DMS53 (cell line): Measurements from ENCODE around the gene ANK3.

Experiments
- DNase-seq: peaks from one replicate; lab custom pipeline; 2025; lab: John Stamatoyannopoulos, UW

Gene ANK3

GRCh38 chr10:60343254-60343653 is 46.4 kb downstream of the ANK3 start:
- no peak for DNase-seq

GRCh38 chr10:60341969-60342368 is 47.7 kb downstream of the ANK3 start:
- no peak for DNase-seq

GRCh38 chr10:60340973-60341372 is 48.7 kb downstream of the ANK3 start:
- DNase-seq = no peak

GRCh38 chr10:60339757-60340156 is 49.9 kb downstream of the ANK3 start:
- no peak for DNase-seq

- no peak for DNase-seq
Observed at GRCh38 chr10:60338786-60339185, 50.9 kb downstream of the ANK3 start.

GRCh38 chr10:60338002-60338564 is 51.6 kb downstream of the ANK3 start:
- no peak for DNase-seq

- no peak for DNase-seq
Observed at GRCh38 chr10:60336901-60337630, 52.6 kb downstream of the ANK3 start.

- DNase-seq = no peak
Observed at GRCh38 chr10:60335708-60336107, 54.0 kb downstream of the ANK3 start.

- DNase-seq = no peak
Observed at GRCh38 chr10:60334991-60335390, 54.7 kb downstream of the ANK3 start.

GRCh38 chr10:60332371-60332770 is 57.3 kb downstream of the ANK3 start:
- DNase-seq = no peak

GRCh38 chr10:60331886-60332285 is 57.8 kb downstream of the ANK3 start:
- no peak for DNase-seq

- no peak for DNase-seq
Observed at GRCh38 chr10:60323162-60323561, 66.5 kb downstream of the ANK3 start.

GRCh38 chr10:60320666-60321065 is 69.0 kb downstream of the ANK3 start:
- DNase-seq = no peak

GRCh38 chr10:60316029-60316428 is 73.6 kb downstream of the ANK3 start:
- no peak for DNase-seq

GRCh38 chr10:60315311-60315710 is 74.4 kb downstream of the ANK3 start:
- no peak for DNase-seq

GRCh38 chr10:60314069-60314940 is 75.4 kb downstream of the ANK3 start:
- peak; percentile 79 for DNase-seq

- DNase-seq = no peak
Observed at GRCh38 chr10:60313589-60313952, 76.1 kb downstream of the ANK3 start.

- peak; percentile 58 for DNase-seq
Observed at GRCh38 chr10:60312818-60313588, 76.7 kb downstream of the ANK3 start.

- DNase-seq = no peak
Observed at GRCh38 chr10:60311821-60312220, 77.9 kb downstream of the ANK3 start.

GRCh38 chr10:60310740-60311139 is 78.9 kb downstream of the ANK3 start:
- DNase-seq = no peak

- DNase-seq = no peak
Observed at GRCh38 chr10:60309891-60310290, 79.8 kb downstream of the ANK3 start.

GRCh38 chr10:60309371-60309770 is 80.3 kb downstream of the ANK3 start:
- DNase-seq = no peak
